ENCODE results near the gene IL21R.
"Not testable (repeated sequence)": the region's sequence is repeated elsewhere in the genome, so short reads cannot be mapped to it uniquely, and the experiment has no call there.

The IL21R gene

DNA sequence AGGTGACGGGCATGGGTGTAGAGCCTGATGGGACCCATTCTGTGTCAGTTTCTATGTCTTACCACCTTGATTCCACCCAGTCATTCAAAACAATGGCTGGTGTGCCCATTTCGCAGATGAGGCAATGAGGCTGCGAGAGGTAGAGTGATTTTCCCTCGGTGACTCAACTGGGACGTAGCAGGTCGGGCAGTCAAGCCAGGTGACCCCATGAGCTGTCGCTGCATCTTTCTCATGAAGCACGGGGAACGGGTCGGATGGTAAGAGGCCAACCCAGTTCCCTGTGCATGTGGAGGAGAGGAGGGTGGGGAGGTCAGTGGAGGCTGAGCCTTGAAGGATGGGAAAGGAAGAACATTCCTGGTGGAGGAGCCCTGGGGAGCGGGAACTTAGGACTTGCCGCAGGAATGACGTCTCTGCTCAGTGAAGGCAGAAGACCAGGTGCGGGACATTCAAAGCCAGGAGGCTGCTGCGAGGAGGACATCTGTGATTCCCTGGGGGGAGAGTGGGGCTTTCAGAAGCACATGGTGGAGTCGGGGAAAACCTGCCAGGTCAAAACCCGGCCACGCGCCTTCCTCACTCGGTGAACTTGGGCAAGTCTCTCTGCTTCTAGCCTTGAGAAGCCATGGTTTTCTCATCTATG is 1.1 kb downstream of the IL21R start:
- ATAC-seq: no peak
- peak; percentile 52 for DNase-seq
- no peaks in the 10 kb centered on the region for H3K9me3 Mint-ChIP-seq
- H3K4me3 Mint-ChIP-seq: peak overlapping the region; percentile 100
- H3K27ac Mint-ChIP-seq: peak overlapping the region; percentile 98
- H3K4me1 Mint-ChIP-seq: peaks cover 66% of the 10 kb centered on the region
- H3K27me3 Mint-ChIP-seq: no peaks in the 10 kb centered on the region
- peaks cover 55% of the 10 kb centered on the region for H3K36me3 Mint-ChIP-seq (ENCODE audit: low read depth)

DNA sequence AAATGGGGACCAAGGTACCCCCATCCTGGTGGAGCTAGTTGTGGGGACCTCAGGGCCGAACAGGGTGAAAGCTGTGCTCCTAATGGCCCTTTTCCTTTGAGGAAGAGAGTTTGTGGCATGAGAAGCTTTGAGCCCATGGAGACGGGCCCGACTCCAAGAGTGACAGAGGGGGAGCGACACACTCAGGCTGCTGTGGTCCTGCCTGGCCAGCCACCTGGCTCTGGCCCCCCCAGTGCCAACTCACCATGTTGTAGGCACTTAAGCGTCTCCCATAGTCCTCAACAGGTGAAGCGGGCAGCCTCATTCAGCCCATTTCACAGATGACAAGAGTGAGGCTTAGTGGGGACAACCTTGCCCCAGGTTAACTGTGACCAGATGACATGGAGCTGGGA is 1.6 kb downstream of the IL21R start:
- no peaks in the 10 kb centered on the region for H3K27me3 Mint-ChIP-seq
- peaks cover 70% of the 10 kb centered on the region for H3K4me1 Mint-ChIP-seq
- no peak for DNase-seq
- H3K27ac Mint-ChIP-seq: peak overlapping the region; percentile 98
- H3K36me3 Mint-ChIP-seq (ENCODE audit: low read depth): peaks cover 59% of the 10 kb centered on the region
- no peak for ATAC-seq
- peak overlapping the region; percentile 100 for H3K4me3 Mint-ChIP-seq
- H3K9me3 Mint-ChIP-seq: no peaks in the 10 kb centered on the region

DNA sequence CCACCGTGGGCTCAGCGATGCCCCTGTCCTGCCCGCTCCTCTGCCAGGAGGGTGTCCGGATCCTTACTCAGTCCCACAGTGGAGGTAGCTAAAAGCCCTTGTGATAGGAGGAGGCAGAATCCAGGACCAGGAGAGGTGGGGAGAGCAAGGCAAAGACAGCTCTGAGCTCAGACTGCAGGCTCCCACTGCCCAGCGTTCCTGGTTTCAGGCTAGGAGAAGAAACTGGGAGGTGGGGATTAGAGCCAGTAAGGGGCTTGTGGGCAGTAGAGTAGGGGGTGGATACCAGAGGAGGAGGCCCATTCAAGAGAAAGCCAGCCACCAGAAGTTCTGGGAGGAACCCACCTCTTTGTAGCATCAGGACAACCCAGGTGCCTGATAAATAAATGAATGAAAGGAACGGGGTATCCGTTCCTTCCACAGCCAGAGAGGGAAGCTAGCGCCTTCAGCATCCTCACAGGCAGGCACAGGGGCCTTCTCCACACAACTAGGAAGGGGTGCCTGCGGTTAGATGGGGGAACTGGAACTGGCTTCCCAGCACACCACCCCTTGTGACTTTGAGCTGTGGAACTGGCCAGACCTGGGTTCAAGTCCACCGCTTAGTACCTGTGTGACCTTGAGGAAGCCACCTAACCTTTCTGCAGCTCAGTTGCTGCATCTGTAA is 2.3 kb downstream of the IL21R start:
- ATAC-seq (no peak), DNase-seq (no peak)
- Mint-ChIP-seq H3K9me3 (no peaks in the 10 kb centered on the region), H3K4me1 (peaks cover 69% of the 10 kb centered on the region), H3K36me3 (ENCODE audit: low read depth) (peaks cover 64% of the 10 kb centered on the region), H3K27ac (peak overlapping the region; percentile 98), H3K4me3 (peak overlapping the region; percentile 100), H3K27me3 (no peaks in the 10 kb centered on the region)

DNA sequence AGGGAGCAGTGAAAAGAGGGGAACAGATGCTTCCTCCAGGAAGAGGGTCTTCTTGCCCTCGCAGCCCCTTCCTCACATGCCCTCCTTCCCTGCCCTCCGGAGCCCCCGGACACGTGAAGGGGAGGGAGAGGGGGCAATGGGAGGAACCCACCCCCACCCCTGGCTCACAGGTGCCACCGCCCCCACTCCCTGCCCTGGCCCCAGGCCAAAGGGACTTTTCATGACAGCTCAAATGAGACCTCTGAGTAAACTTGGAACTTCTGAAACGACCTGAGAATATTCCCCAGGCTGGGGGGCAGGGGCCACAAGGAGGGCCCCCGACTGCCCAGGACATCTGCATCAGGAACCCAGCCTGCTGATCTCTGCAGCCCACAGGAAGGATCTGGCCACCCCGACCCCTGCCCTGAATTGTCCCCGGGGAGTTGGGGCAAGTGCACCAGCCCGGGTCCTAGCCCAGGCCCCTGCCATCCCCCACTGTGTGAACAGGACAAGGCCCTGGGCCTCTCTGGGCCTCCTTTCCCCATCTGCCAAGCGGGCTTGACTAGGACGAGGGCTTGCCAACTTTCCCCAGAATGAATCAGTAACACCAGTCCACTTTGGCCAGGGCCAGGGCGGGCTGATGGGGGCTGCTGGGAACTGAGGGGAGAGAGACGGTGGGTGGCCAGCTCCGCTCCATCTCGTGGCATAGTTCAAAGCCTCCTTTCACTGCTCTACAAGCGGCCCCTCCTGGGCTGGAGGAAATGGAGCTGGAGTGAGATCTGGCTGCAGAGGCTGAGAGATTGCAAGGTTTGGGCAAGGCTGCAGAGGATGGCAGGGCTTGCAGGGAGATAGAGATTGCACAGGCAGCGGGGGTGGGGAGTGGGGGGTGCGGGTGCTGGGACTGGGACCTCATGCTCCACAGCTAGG is 3.8 kb downstream of the IL21R start:
- Mint-ChIP-seq H3K4me3 (peak overlapping the region; percentile 100), H3K9me3 (no peaks in the 10 kb centered on the region), H3K36me3 (ENCODE audit: low read depth) (peaks cover 79% of the 10 kb centered on the region), H3K27ac (peak overlapping the region; percentile 98), H3K4me1 (peaks cover 69% of the 10 kb centered on the region), H3K27me3 (no peaks in the 10 kb centered on the region)
- ATAC-seq (no peak), DNase-seq (peak; percentile 87)

DNA sequence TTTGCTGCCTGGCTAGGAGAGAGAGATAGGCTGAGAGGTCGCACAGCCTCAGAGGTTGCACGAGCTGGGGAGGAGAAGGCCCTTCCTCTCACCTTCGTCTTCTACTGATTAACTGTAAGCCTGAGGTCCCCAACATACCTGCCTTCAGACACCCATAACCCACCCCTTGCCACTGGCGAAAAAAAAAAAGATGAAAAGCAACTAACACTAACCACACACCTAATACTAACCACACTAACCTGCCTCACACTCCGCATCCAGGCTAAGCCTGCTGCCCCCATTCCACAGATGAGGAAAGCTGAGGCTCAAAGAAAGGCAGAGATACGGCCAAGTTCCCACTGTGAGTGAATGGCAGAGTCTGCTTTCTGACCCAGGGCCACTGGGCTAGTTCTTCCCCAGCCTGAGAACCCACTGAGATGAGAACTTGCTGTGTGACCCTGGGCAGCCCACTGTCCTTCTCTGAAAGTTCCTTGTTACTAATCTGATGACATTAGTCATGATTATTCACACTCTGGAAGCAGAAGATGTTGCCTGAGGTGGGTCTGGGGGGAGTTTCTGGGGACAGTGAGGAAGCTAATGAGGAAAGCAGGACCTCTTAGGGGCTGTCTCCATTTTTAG is 4.6 kb downstream of the IL21R start:
- Mint-ChIP-seq H3K9me3 (peaks cover under 1% of the 10 kb centered on the region), H3K36me3 (ENCODE audit: low read depth) (peaks cover 87% of the 10 kb centered on the region), H3K27me3 (no peaks in the 10 kb centered on the region), H3K4me1 (peaks cover 69% of the 10 kb centered on the region), H3K4me3 (peak overlapping the region; percentile 100), H3K27ac (peak overlapping the region; percentile 98)
- DNase-seq: no peak
- peak; percentile 2 for ATAC-seq

DNA sequence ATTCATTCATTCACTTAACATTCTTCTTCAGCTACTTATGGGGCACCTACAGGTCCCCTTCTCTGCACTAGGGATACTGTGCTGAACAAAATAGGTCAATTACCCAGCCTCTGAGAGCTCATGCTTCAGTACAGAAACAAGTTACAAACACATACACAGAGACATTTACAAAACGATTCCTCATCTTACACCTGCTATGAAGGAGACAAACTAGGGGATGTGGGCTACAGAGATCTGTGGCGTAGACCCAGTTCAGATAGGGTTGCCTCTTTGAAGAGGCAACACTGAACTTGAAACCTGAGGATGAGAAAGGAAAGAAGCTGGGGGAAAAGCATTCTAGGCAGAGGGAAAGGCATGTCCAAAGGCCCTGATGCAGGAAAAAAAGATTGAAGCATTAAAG is 5.2 kb downstream of the IL21R start:
- no peaks in the 10 kb centered on the region for H3K27me3 Mint-ChIP-seq
- H3K4me1 Mint-ChIP-seq: peaks cover 70% of the 10 kb centered on the region
- ATAC-seq (no peak), DNase-seq (no peak)
- peak overlapping the region; percentile 100 for H3K4me3 Mint-ChIP-seq
- peaks cover 92% of the 10 kb centered on the region for H3K36me3 Mint-ChIP-seq (ENCODE audit: low read depth)
- peak overlapping the region; percentile 98 for H3K27ac Mint-ChIP-seq
- H3K9me3 Mint-ChIP-seq: peaks cover 6% of the 10 kb centered on the region

DNA sequence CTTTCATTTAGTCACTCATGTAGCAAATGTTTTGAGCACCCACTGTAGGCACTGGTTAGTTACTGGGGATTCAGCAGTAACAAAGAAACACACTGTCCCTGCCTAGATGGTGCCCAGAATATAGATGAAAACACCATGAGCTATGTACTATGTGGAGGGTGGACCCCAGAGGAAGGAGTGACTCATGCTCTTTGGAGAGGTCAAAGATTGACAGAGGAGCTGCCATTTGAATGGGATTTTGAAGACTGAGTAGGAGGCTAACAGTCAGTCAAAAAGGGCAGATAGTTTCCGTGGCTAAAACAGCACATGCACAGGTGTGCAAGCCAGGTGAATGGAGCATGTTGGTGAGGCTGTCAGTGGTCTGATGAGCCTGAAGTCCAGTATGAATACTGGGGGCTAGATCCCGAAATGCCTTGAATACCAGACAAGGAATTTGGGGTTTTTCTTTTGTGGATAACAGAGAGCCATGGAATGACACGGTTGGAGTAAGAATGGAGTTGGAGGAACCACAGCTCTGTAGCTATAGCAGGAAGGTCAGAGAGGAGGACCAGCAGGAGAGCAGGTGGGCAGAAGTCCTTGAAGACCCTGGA is 6.1 kb downstream of the IL21R start:
- H3K4me1 Mint-ChIP-seq: peaks cover 78% of the 10 kb centered on the region
- H3K9me3 Mint-ChIP-seq: peaks cover 9% of the 10 kb centered on the region
- peak overlapping the region; percentile 100 for H3K4me3 Mint-ChIP-seq
- DNase-seq: peak; percentile 59
- peaks cover 92% of the 10 kb centered on the region for H3K36me3 Mint-ChIP-seq (ENCODE audit: low read depth)
- H3K27ac Mint-ChIP-seq: peak overlapping the region; percentile 98
- ATAC-seq: peak; percentile 82
- H3K27me3 Mint-ChIP-seq: no peaks in the 10 kb centered on the region

DNA sequence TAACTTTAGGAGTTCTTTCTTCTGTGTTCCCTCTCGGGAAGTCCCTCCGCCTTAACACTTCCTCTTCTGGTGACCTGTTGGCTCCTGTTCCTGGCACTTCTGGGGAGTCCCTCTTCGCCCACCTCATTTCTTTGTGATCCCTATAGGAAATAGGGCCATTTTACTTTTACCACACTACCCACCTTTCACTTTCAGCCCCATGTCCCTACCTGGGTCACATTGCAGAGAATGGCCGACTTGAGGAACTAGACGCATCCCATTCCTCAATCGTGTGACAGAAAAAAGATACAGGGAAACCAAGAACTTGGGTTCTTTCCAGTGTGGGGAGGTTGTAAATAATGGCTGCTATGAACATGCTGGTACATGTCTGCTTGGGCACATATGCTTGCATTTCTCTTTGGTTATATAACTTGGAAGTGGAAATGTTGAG is 6.6 kb downstream of the IL21R start:
- peaks cover 83% of the 10 kb centered on the region for H3K4me1 Mint-ChIP-seq
- peak; percentile 8 for ATAC-seq
- peak overlapping the region; percentile 98 for H3K27ac Mint-ChIP-seq
- H3K36me3 Mint-ChIP-seq (ENCODE audit: low read depth): peaks cover 92% of the 10 kb centered on the region
- no peaks in the 10 kb centered on the region for H3K27me3 Mint-ChIP-seq
- H3K4me3 Mint-ChIP-seq: peak overlapping the region; percentile 100
- DNase-seq: no peak
- H3K9me3 Mint-ChIP-seq: peaks cover 11% of the 10 kb centered on the region

DNA sequence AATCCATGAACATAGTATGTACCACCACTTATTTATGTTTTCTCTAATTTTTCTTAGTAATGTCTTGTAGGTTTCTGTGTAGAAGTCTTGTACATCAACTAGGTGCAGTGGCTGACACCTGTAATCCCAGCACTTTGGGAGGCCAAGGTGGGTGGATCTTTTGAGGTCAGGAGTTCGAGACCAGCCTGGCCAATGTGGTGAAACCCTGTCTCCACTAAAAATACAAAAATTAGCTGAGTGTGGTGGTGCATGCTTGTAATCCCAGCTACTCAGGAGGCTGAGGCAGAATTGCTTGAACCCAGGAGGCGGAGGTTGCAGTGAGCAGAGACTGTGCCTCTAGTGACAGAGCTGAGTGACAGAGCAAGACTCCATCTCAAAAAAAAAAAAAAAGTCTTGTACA is 8.0 kb downstream of the IL21R start:
- peaks cover 11% of the 10 kb centered on the region for H3K9me3 Mint-ChIP-seq
- not testable (repeated sequence) for H3K27me3 Mint-ChIP-seq, DNase-seq, ATAC-seq
- H3K4me1 Mint-ChIP-seq: peaks cover 88% of the 10 kb centered on the region
- H3K4me3 Mint-ChIP-seq: peak overlapping the region; percentile 68
- H3K36me3 Mint-ChIP-seq (ENCODE audit: low read depth): peaks cover 88% of the 10 kb centered on the region
- H3K27ac Mint-ChIP-seq: peak overlapping the region; percentile 91

DNA sequence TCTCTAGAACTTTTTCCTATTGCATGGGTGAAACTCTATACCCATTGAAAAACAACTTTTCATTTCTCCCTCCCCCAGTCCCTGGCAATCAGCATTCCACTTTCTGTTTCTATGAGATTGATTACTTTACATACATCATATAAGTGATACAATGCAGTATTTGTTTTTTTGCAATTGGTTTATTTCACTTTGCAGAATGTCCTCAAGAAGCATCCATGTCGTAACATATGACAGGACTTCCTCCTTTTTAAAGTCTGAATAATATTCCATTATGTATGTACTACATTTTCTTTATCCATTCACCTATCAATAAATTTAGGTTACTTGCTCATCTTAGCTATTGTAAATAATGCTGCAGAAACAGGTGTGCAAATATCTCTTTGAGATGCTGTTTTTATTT is 8.8 kb downstream of the IL21R start:
- peaks cover 94% of the 10 kb centered on the region for H3K4me1 Mint-ChIP-seq
- H3K27ac Mint-ChIP-seq: peak overlapping the region; percentile 91
- ATAC-seq: no peak
- no peaks in the 10 kb centered on the region for H3K27me3 Mint-ChIP-seq
- H3K36me3 Mint-ChIP-seq (ENCODE audit: low read depth): peaks cover 91% of the 10 kb centered on the region
- H3K9me3 Mint-ChIP-seq: peaks cover 11% of the 10 kb centered on the region
- H3K4me3 Mint-ChIP-seq: peak overlapping the region; percentile 68
- DNase-seq: no peak

DNA sequence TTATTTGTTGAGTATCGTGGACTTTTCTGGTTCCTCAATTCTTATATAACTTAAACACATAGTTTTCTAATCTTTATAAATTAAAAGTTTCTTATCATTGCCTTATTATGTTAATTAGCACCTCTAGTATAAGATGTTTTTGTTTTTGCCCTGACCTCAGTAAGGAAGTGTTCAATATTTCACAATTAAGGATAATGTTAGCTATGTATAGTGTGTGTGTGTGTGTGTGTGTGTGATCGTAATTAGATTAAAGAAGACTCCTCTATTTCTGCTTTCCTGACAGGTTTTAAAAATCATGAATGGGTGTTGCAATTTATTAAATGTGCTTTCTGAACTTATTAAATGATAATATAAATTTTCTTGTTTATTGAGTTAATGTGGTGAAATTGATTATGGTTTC is 12.0 kb downstream of the IL21R start:
- peaks cover 16% of the 10 kb centered on the region for H3K9me3 Mint-ChIP-seq
- DNase-seq (no peak), ATAC-seq (no peak)
- H3K27me3 Mint-ChIP-seq: no peaks in the 10 kb centered on the region
- H3K36me3 Mint-ChIP-seq (ENCODE audit: low read depth): peaks cover 89% of the 10 kb centered on the region
- no peak overlapping the region for H3K27ac Mint-ChIP-seq
- H3K4me1 Mint-ChIP-seq: peaks cover 79% of the 10 kb centered on the region
- peak overlapping the region; percentile 12 for H3K4me3 Mint-ChIP-seq

DNA sequence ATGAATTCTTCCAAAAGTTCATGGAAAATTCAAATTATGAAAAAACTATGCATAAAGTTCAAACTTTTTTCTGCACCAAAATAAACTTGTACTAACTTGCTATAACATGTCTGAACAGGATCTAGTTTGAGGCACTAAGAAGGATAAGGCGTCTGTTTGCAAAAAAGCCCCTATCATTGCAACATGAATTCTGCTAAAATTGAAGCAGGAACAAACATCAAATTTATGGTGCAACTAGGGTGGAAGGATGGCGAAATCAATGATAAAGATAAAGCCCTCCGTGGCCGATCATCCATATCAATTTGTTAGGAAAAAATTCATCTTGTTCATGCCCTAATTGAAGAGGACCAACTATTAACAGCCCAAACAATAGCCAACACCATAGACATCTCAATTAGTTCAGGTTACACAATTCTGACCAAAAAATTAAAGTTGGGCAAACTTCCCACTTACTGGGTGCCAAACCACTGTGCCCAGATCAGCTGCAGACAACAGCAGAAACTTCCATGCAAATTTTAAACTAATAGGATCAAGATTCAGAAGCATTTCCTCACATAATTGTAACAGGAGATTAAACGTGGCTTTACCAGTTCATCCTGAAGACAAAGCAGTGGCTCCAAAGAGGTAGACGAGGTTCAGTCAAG is 12.9 kb downstream of the IL21R start:
- Mint-ChIP-seq H3K9me3 (peaks cover 17% of the 10 kb centered on the region), H3K4me3 (peak overlapping the region; percentile 24), H3K27me3 (no peaks in the 10 kb centered on the region), H3K4me1 (peaks cover 77% of the 10 kb centered on the region), H3K36me3 (ENCODE audit: low read depth) (peaks cover 88% of the 10 kb centered on the region), H3K27ac (peak overlapping the region; percentile 9)
- no peak for ATAC-seq
- no peak for DNase-seq

DNA sequence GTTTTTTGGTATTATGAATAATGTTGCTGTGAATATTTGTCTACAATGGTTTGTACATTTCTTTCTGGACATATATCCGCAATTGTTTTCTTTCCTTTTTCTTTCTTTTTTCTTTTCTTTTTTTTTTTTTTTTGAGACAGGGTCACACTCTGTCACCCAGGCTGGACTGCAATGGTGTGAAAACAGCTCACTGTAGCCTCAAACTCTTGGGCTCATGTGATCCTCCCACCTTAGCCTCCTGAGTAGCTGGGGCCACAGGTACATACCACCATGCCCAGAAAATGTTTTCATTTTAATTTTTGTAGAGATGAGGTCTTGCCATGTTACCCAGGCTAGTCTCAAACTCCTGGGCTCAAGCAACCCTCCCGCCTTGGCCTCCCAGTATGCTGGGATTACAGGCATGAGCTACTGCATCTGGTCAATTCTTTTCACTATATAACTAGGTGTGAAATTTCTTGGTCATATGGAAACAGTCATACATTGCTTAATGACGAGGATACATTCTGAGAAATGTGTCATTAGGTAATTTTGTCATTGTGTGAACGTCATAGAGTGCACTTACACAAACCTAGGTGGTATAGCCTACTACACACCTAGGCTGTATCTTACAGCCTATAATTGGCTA is 15.2 kb downstream of the IL21R start:
- Mint-ChIP-seq H3K4me3 (no peak overlapping the region), H3K27ac (peak overlapping the region; percentile 59), H3K4me1 (peaks cover 71% of the 10 kb centered on the region), H3K36me3 (ENCODE audit: low read depth) (peaks cover 88% of the 10 kb centered on the region), H3K27me3 (no peaks in the 10 kb centered on the region), H3K9me3 (peaks cover 29% of the 10 kb centered on the region)
- ATAC-seq (peak; percentile 86), DNase-seq (no peak)
